ENCODE results near the gene HOXB3. TPM values are rescaled to one million over a fixed set of nuclear protein-coding genes. Genes with fewer than 3 reads are reported as not detected.

HOXB3 gene
- total RNA-seq, 1 donor from 2014 or later = not detected

DNA sequence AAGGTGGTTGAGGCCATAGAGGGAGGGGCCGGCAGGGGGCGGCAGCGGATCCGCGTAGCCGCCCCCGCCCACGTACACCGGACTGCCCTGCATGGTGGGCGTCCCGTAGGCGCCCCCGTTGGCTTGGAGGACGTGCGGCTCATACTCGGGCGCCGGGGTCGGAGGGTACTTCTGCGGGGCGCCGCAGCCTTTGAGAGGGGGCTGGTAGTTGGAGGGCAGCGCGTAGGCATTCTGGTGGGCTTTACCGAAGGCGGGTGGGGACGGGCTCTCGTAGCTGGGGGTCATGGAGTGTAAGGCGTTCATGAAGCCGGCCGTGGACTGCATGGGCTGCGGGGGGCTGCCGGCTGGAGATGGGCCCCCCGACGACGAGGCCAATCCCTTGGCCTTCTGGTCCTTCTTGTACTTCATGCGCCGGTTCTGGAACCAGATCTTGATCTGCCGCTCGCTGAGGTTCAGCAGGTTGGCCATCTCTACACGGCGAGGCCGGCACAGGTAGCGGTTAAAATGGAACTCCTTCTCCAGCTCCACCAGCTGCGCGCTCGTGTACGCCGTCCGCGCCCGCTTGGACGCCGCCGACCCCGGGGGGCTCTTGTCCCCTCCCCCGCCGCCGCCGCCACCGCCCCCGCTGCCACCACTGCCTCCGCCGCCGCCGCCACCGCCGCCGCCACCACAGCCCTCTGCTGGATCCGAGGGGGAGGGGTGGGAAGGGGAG lies 39.4 kb downstream of the HOXB3 start:
- Histone ChIP-seq H3K9ac (no peak overlapping the region), H3K4me3 (no peak overlapping the region), H3K9me3 (ENCODE audit: low read depth) (no peaks in the 10 kb centered on the region), H4K20me1 (ENCODE audit: low read depth) (peaks cover 96% of the 10 kb centered on the region), H3K36me3 (no peaks in the 10 kb centered on the region), H3K27ac (no peak overlapping the region), H3K4me2 (no peak overlapping the region), H3K4me1 (no peaks in the 10 kb centered on the region), H2AFZ (replicated peaks) (no peak overlapping the region), H3F3A (ENCODE audit: low read depth) (peaks cover 11% of the 10 kb centered on the region), H3K79me2 (ENCODE audit: low read depth) (no peaks in the 10 kb centered on the region), H3K27me3 (peaks cover 100% of the 10 kb centered on the region)
- no peak overlapping the region for H3K4me3 Mint-ChIP-seq
- H3K27ac Mint-ChIP-seq = no peak overlapping the region
- TF ChIP-seq EZH2phosphoT487 (IDR thresholded peaks at IDR 0.05) = peak; percentile 52
- TF ChIP-seq EZH2 (IDR thresholded peaks at IDR 0.05) = peak; percentile 84
- TF ChIP-seq, protein P1, sequence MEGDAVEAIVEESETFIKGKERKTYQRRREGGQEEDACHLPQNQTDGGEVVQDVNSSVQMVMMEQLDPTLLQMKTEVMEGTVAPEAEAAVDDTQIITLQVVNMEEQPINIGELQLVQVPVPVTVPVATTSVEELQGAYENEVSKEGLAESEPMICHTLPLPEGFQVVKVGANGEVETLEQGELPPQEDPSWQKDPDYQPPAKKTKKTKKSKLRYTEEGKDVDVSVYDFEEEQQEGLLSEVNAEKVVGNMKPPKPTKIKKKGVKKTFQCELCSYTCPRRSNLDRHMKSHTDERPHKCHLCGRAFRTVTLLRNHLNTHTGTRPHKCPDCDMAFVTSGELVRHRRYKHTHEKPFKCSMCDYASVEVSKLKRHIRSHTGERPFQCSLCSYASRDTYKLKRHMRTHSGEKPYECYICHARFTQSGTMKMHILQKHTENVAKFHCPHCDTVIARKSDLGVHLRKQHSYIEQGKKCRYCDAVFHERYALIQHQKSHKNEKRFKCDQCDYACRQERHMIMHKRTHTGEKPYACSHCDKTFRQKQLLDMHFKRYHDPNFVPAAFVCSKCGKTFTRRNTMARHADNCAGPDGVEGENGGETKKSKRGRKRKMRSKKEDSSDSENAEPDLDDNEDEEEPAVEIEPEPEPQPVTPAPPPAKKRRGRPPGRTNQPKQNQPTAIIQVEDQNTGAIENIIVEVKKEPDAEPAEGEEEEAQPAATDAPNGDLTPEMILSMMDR (IDR thresholded peaks at IDR 0.05) = no peak
- DNase-seq (ENCODE audit: low spot score) = peak; percentile 38
- H3K4me1 Mint-ChIP-seq = no peaks in the 10 kb centered on the region
- H3K36me3 Mint-ChIP-seq = no peaks in the 10 kb centered on the region
- peaks cover 89% of the 10 kb centered on the region for H3K27me3 Mint-ChIP-seq (ENCODE audit: insufficient read depth, low read depth)
- H3K9me3 Mint-ChIP-seq = peaks cover 7% of the 10 kb centered on the region

DNA sequence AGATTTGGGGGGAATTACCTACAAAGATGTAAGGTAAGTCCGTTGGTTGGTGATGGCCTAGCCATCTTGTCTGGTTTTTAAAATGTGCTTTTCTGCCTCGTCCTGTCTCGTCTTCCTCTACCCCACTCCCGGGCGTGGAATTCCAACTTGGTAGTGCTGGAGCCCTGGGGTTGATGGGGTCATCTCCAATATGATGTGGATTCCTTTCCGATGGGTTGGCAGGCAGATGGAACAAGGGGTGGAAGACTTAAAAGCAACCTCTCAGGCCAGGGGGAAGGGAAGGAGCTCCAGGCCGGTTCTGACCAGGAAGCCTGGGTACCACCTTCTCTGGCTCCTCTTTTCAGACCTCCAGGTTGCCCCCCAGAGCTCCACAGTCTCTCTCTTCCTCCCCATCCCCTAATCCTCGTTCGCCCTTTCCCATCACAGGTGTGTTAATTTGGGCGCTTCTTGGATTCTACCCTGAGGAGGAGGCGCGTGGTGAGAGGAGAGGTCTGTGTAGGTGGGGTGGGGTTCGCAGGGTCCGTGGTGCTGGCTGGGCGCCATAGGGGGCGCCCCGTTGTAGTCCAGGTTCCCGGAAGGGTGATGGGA lies 40.0 kb downstream of the HOXB3 start:
- Histone ChIP-seq H3K27me3 (peaks cover 100% of the 10 kb centered on the region), H3K4me2 (no peak overlapping the region), H3K79me2 (ENCODE audit: low read depth) (no peaks in the 10 kb centered on the region), H3F3A (ENCODE audit: low read depth) (peaks cover 11% of the 10 kb centered on the region), H3K27ac (no peak overlapping the region), H3K9me3 (ENCODE audit: low read depth) (no peaks in the 10 kb centered on the region), H4K20me1 (ENCODE audit: low read depth) (peaks cover 98% of the 10 kb centered on the region), H3K36me3 (no peaks in the 10 kb centered on the region), H3K4me3 (no peak overlapping the region), H3K9ac (no peak overlapping the region), H3K4me1 (no peaks in the 10 kb centered on the region), H2AFZ (replicated peaks) (no peak overlapping the region)
- no peak for TF ChIP-seq EZH2 (IDR thresholded peaks at IDR 0.05)
- TF ChIP-seq, protein P1 (IDR thresholded peaks at IDR 0.05) = peak; percentile 44
- H3K9me3 Mint-ChIP-seq = peaks cover 7% of the 10 kb centered on the region
- no peak overlapping the region for H3K4me3 Mint-ChIP-seq
- H3K36me3 Mint-ChIP-seq = no peaks in the 10 kb centered on the region
- H3K4me1 Mint-ChIP-seq = peaks cover 4% of the 10 kb centered on the region
- peaks cover 91% of the 10 kb centered on the region for H3K27me3 Mint-ChIP-seq (ENCODE audit: insufficient read depth, low read depth)
- no peak overlapping the region for H3K27ac Mint-ChIP-seq
- no peak for DNase-seq (ENCODE audit: low spot score)

DNA sequence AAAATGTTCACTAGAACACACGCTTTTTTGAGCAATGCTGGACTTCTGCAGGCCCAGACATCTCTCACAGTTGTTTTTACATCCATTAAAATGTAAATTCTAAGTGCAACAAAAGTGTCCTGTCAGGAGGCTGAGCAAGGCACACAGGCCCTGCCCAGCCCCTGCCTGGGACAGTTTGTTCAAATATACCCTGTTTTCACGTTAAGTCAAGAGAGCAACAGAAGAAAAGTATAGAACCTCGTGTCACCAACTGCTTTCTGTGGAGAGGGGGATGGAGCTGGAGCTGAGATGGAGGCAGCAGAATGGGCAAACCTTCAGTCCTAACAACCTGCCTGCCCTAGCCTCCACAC lies 40.8 kb downstream of the HOXB3 start:
- H3K9me3 Mint-ChIP-seq = peaks cover 7% of the 10 kb centered on the region
- peaks cover 4% of the 10 kb centered on the region for H3K4me1 Mint-ChIP-seq
- H3F3A ChIP-seq (ENCODE audit: low read depth) = peaks cover 8% of the 10 kb centered on the region
- H3K4me3 Mint-ChIP-seq = no peak overlapping the region
- H3K27me3 ChIP-seq = peaks cover 100% of the 10 kb centered on the region
- H3K9ac ChIP-seq = no peak overlapping the region
- no peaks in the 10 kb centered on the region for H3K36me3 ChIP-seq
- no peak overlapping the region for H3K27ac Mint-ChIP-seq
- H3K4me2 ChIP-seq = no peak overlapping the region
- H3K79me2 ChIP-seq (ENCODE audit: low read depth) = no peaks in the 10 kb centered on the region
- peaks cover 91% of the 10 kb centered on the region for H3K27me3 Mint-ChIP-seq (ENCODE audit: insufficient read depth, low read depth)
- H3K36me3 Mint-ChIP-seq = no peaks in the 10 kb centered on the region
- TF ChIP-seq, protein P1 (IDR thresholded peaks at IDR 0.05) = no peak
- TF ChIP-seq EZH2phosphoT487 (IDR thresholded peaks at IDR 0.05) (no peak), EZH2 (IDR thresholded peaks at IDR 0.05) (no peak)
- no peak overlapping the region for H2AFZ ChIP-seq (replicated peaks)
- no peak overlapping the region for H3K27ac ChIP-seq
- H3K4me3 ChIP-seq = no peak overlapping the region
- no peaks in the 10 kb centered on the region for H3K4me1 ChIP-seq
- H3K9me3 ChIP-seq (ENCODE audit: low read depth) = no peaks in the 10 kb centered on the region
- no peak for DNase-seq (ENCODE audit: low spot score)
- peaks cover 98% of the 10 kb centered on the region for H4K20me1 ChIP-seq (ENCODE audit: low read depth)

Measured in neural progenitor cell (in vitro differentiated cells).